Hepatocyte (in vitro differentiated cells): ENCODE measurements around the gene TPK1. TPM values are rescaled to one million over a fixed set of nuclear protein-coding genes. Genes with fewer than 3 reads are reported as not detected.
"Not testable (repeated sequence)": the region's sequence is repeated elsewhere in the genome, so short reads cannot be mapped to it uniquely, and the experiment has no call there.

Source experiments
- DNase-seq: peaks from one replicate; pipeline ENCODE4 v3.0.0-alpha.2; 2016; ENCODE audit warnings: low spot score
- H2AFZ ChIP-seq: fragments of 200-600 bp; sonication (generic); 2 replicates; pipeline ENCODE4 v1.6.0; 2016; ENCODE audit warnings: antibody characterized with exemption, mild to moderate bottlenecking
- H3K27ac ChIP-seq: fragments of 200-600 bp; sonication (generic); 2 replicates; pipeline ENCODE4 v1.5.1; 2016; ENCODE audit warnings: mild to moderate bottlenecking
- H3K27me3 ChIP-seq: fragments of 200-600 bp; sonication (generic); 2 replicates; pipeline ENCODE4 v1.6.1; 2016
- H3K36me3 ChIP-seq: fragments of 200-600 bp; sonication (generic); replicated peaks from 2 replicates; pipeline ENCODE4 v1.5.1; 2016; ENCODE audit warnings: low read depth; ENCODE audit not compliant: insufficient read depth
- H3K4me1 ChIP-seq: fragments of 200-600 bp; sonication (generic); 2 replicates; pipeline ENCODE4 v1.5.1; 2016; ENCODE audit warnings: mild to moderate bottlenecking, moderate library complexity; ENCODE audit not compliant: insufficient read depth
- H3K4me2 ChIP-seq: fragments of 200-600 bp; sonication (generic); 2 replicates; pipeline ENCODE4 v1.6.0; 2016
- H3K4me3 ChIP-seq: fragments of 200-600 bp; sonication (generic); 2 replicates; pipeline ENCODE4 v1.5.1; 2016; ENCODE audit warnings: mild to moderate bottlenecking
- H3K79me2 ChIP-seq: fragments of 200-600 bp; sonication (generic); 2 replicates; pipeline ENCODE4 v1.6.0; 2017; ENCODE audit warnings: mild to moderate bottlenecking
- H3K9me2 ChIP-seq: fragments of 200-600 bp; sonication (generic); replicated peaks from 2 replicates; pipeline ENCODE4 v1.6.0; 2017; ENCODE audit warnings: mild to moderate bottlenecking; ENCODE audit not compliant: insufficient read depth
- H3K9me3 ChIP-seq: fragments of 200-600 bp; sonication (generic); 2 replicates; pipeline ENCODE4 v1.5.1; 2016; ENCODE audit warnings: low read depth, mild to moderate bottlenecking
- H4K20me1 ChIP-seq: fragments of 200-600 bp; sonication (generic); 2 replicates; pipeline ENCODE4 v1.6.0; 2016; ENCODE audit warnings: mild to moderate bottlenecking; ENCODE audit not compliant: insufficient read depth, poor library complexity, severe bottlenecking
- CTCF ChIP-seq: fragments of 200-600 bp; sonication (generic); IDR thresholded peaks from 2 replicates; pipeline ENCODE4 v1.5.1; 2016; ENCODE audit warnings: antibody characterized with exemption, mild to moderate bottlenecking; ENCODE audit not compliant: poor library complexity
- EZH2 ChIP-seq: fragments of 200-600 bp; sonication (generic); IDR thresholded peaks from 2 replicates; pipeline ENCODE4 v1.6.1; 2016; ENCODE audit warnings: antibody characterized with exemption, mild to moderate bottlenecking, borderline replicate concordance
- EZH2phosphoT487 ChIP-seq: fragments of 200-600 bp; sonication (generic); IDR thresholded peaks from one replicate; pipeline ENCODE4 v1.6.1; 2018; ENCODE audit warnings: antibody characterized with exemption, mild to moderate bottlenecking, low read depth, moderate library complexity; ENCODE audit not compliant: unreplicated experiment, severe bottlenecking
- WGBS: methylation state at CpG from one replicate; pipeline ENCODE4 v1.1.6; 2016; ENCODE audit warnings: low lambda C conversion rate; ENCODE audit errors: missing lambda C conversion rate; 5-methylcytosine and 5-hydroxymethylcytosine counted together
- polyA plus RNA-seq: library from polyadenylated mRNA; unstranded; fragments of >200 nt; fragmentation: Nextera tagmentation; extraction: Ambion mirVana; gene quantifications from 2 replicates; pipeline ENCODE4 v1.2.1, GENCODE V29; 2016
- total RNA-seq: library from RNA; depleted of rRNA; stranded (reverse); fragments of >200 nt; gene quantifications from 2 replicates; pipeline ENCODE4 v1.2.3, GENCODE V29; 2014

TPK1 gene
- total and polyA plus RNA-seq, 2 experiments from 2014 or later = 8.7 to 9.7 TPM

DNA sequence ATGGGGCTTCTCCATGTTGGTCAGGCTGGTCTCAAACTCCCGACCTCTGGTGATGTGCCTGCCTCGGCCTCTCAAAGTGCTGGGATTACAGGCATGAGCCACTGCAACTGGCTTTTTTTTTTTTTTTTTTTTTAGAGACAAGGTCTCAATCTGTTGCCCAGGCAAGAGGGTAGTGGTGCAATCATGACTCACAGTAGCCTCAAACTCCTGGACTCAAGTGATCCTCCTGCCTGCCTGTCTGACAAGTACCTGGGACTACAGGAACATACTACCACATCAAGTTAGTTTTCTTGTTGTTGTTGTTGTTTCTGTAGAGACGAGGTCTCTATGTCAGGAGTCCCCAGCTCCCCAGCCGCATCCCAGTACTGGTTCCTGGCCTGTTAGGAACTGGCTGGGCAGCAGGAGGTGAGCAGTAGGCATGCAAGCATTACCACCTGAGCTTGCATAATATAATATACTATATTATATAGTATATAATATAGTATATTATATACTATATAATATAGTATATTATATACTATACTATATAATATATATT, 55.7 kb downstream of the TPK1 start:
- H3K9me2 ChIP-seq = no peaks in the 10 kb centered on the region
- H4K20me1 ChIP-seq = no peaks in the 10 kb centered on the region
- H3K4me2 ChIP-seq = no peak overlapping the region
- H3K27me3 ChIP-seq = no peaks in the 10 kb centered on the region
- no peak overlapping the region for H3K4me3 ChIP-seq
- H3K4me1 ChIP-seq = peaks cover 7% of the 10 kb centered on the region
- no peak overlapping the region for H2AFZ ChIP-seq
- 99% methylated on average over 4 of the region's 4 CpGs for WGBS
- no peak for DNase-seq
- H3K36me3 ChIP-seq = no peaks in the 10 kb centered on the region
- no peaks in the 10 kb centered on the region for H3K79me2 ChIP-seq
- H3K27ac ChIP-seq = no peak overlapping the region
- H3K9me3 ChIP-seq = no peaks in the 10 kb centered on the region
- TF ChIP-seq CTCF (no peak), EZH2 (no peak), EZH2phosphoT487 (no peak)

DNA sequence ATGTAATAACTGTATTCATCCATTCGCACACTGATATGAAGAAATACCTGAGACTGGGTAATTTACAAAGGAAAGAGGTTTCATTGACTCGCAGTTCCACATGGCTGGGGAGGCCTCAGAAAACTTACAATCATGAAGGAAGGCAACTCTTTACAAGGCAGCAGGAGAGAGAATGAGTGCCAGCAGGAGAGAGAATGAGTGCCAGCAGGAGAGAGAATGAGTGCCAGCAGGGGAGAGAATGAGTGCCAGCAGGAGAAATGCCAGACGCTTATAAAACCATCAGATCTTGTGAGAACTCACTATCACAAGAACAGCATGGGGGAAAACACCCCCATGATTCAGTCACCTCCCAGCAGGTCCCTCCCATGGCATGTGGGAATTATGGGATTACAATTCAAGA, 58.0 kb downstream of the TPK1 start:
- H2AFZ ChIP-seq, H3K4me3 ChIP-seq, DNase-seq, H3K27ac ChIP-seq, H3K27me3 ChIP-seq, H4K20me1 ChIP-seq, H3K4me1 ChIP-seq, H3K36me3 ChIP-seq, H3K4me2 ChIP-seq, H3K79me2 ChIP-seq, H3K9me2 ChIP-seq, H3K9me3 ChIP-seq: not testable (repeated sequence)
- 90% methylated on average over 3 of the region's 3 CpGs for WGBS

GRCh38 chr7:144777005-144777839, 58.6 kb downstream of the TPK1 start:
- Histone ChIP-seq H3K4me3 (no peak overlapping the region), H3K79me2 (no peaks in the 10 kb centered on the region), H3K27ac (no peak overlapping the region), H3K27me3 (no peaks in the 10 kb centered on the region), H3K9me2 (no peaks in the 10 kb centered on the region), H3K9me3 (no peaks in the 10 kb centered on the region), H3K4me1 (peaks cover 7% of the 10 kb centered on the region), H3K4me2 (no peak overlapping the region), H3K36me3 (no peaks in the 10 kb centered on the region), H2AFZ (no peak overlapping the region), H4K20me1 (no peaks in the 10 kb centered on the region)
- DNase-seq = no peak
- TF ChIP-seq CTCF (no peak), EZH2phosphoT487 (no peak), EZH2 (no peak)
- 65% methylated on average over 3 of the region's 3 CpGs for WGBS

GRCh38 chr7:144776447-144776846, 59.4 kb downstream of the TPK1 start:
- no peaks in the 10 kb centered on the region for H3K9me3 ChIP-seq
- no peak for DNase-seq
- H3K4me3 ChIP-seq = no peak overlapping the region
- no peaks in the 10 kb centered on the region for H4K20me1 ChIP-seq
- H3K27me3 ChIP-seq = no peaks in the 10 kb centered on the region
- H3K4me1 ChIP-seq = peaks cover 7% of the 10 kb centered on the region
- peak overlapping the region; percentile 45 for H3K4me2 ChIP-seq
- H3K27ac ChIP-seq = peak overlapping the region; percentile 9
- H3K9me2 ChIP-seq = no peaks in the 10 kb centered on the region
- no peak overlapping the region for H2AFZ ChIP-seq
- no peaks in the 10 kb centered on the region for H3K79me2 ChIP-seq
- TF ChIP-seq CTCF (no peak), EZH2 (no peak), EZH2phosphoT487 (no peak)
- 58% methylated on average over 4 of the region's 4 CpGs for WGBS
- H3K36me3 ChIP-seq = no peaks in the 10 kb centered on the region
